Measurements from ENCODE around the gene MYD88. TPM values are rescaled to one million over a fixed set of nuclear protein-coding genes. Genes with fewer than 3 reads are reported as not detected.

The MYD88 gene
- polyA plus RNA-seq, 3 donors = 286 to 427 (median 398) TPM

- no peak for DNase-seq
- Histone ChIP-seq H2AFZ (ENCODE audit: insufficient read depth, low read depth, low read length, poor library complexity, severe bottlenecking) (no peak overlapping the region), H3K9me3 (replicated peaks in 1 of 2; ENCODE audit: control insufficient read depth in 1 of 2, insufficient read depth in 1 of 2, low read length in 2 of 2) (no peaks in the 10 kb centered on the region), H3K9ac (ENCODE audit: insufficient read depth, low read length, poor library complexity, severe bottlenecking) (no peak overlapping the region), H3K27me3 (ENCODE audit: control insufficient read depth in 2 of 2, insufficient read depth in 2 of 2, low read length in 2 of 2) (no peaks in the 10 kb centered on the region), H3K4me1 (ENCODE audit: control insufficient read depth in 1 of 2, insufficient read depth in 2 of 2, low read length in 2 of 2) (peaks cover 35 to 44% of the 10 kb centered on the region in 2 donors), H3K27ac (ENCODE audit: low read depth in 1 of 2, low read length in 2 of 2) (no peak overlapping the region), H3K79me2 (ENCODE audit: insufficient read depth, low read length) (no peaks in the 10 kb centered on the region), H4K20me1 (ENCODE audit: insufficient read depth, low read length) (no peaks in the 10 kb centered on the region), H3K4me3 (replicated peaks in 1 of 3; ENCODE audit: low read depth in 2 of 3, low read length in 3 of 3) (no peak overlapping the region), H3K4me2 (replicated peaks; ENCODE audit: extremely low read depth, low read length, poor library complexity, severe bottlenecking) (no peak overlapping the region), H3K36me3 (replicated peaks in 1 of 2; ENCODE audit: control insufficient read depth in 1 of 2, insufficient read depth in 2 of 2, low read length in 2 of 2) (no peaks in the 10 kb centered on the region)
- intact Hi-C loops (cut with micrococcal nuclease) = loop anchor here in 1 of 2 donors (10.0 kb wide), 1 partner anchor 135 kb away; no protein-coding TSS in a partner anchor
- Mint-ChIP-seq H3K4me1 (peaks cover 42% of the 10 kb centered on the region), H3K9me3 (peaks cover 0 to 9% (median 4%) of the 10 kb centered on the region in 7 donors), H3K27me3 (ENCODE audit: low read depth in 3 of 3) (peaks cover 1 to 6% (median 1%) of the 10 kb centered on the region in 3 donors), H3K36me3 (peaks cover 2 to 5% of the 10 kb centered on the region in 2 donors), H3K27ac (no peak overlapping the region), H3K4me3 (no peak overlapping the region)
- no peak for TF ChIP-seq CTCF (IDR thresholded peaks at IDR 0.05)
- 82% methylated on average over 11 of the region's 17 CpGs for WGBS (ENCODE audit: insufficient coverage)
Measured at GRCh38 chr3:38109580-38110313, 28.7 kb upstream of the MYD88 start.

GRCh38 chr3:38110314-38111050 lies 28.0 kb upstream of the MYD88 start:
- Mint-ChIP-seq H3K27me3 (ENCODE audit: low read depth in 3 of 3) (peaks cover 1 to 9% (median 3%) of the 10 kb centered on the region in 3 donors), H3K4me3 (no peak overlapping the region), H3K4me1 (peaks cover 46% of the 10 kb centered on the region), H3K27ac (peak overlapping the region in 1 of 7 donors; percentile 58), H3K36me3 (peaks cover 2 to 5% of the 10 kb centered on the region in 2 donors), H3K9me3 (peaks cover 0 to 3% (median 3%) of the 10 kb centered on the region in 7 donors)
- no peaks in the 10 kb centered on the region for H4K20me1 ChIP-seq (ENCODE audit: insufficient read depth, low read length)
- H3K4me3 ChIP-seq (replicated peaks in 1 of 3; ENCODE audit: low read depth in 2 of 3, low read length in 3 of 3) = no peak overlapping the region
- no peak overlapping the region for H3K4me2 ChIP-seq (replicated peaks; ENCODE audit: extremely low read depth, low read length, poor library complexity, severe bottlenecking)
- no peaks in the 10 kb centered on the region for H3K9me3 ChIP-seq (replicated peaks in 1 of 2; ENCODE audit: control insufficient read depth in 1 of 2, insufficient read depth in 1 of 2, low read length in 2 of 2)
- no peaks in the 10 kb centered on the region for H3K79me2 ChIP-seq (ENCODE audit: insufficient read depth, low read length)
- peaks cover 35 to 44% of the 10 kb centered on the region in 2 donors for H3K4me1 ChIP-seq (ENCODE audit: control insufficient read depth in 1 of 2, insufficient read depth in 2 of 2, low read length in 2 of 2)
- no peak overlapping the region for H2AFZ ChIP-seq (ENCODE audit: insufficient read depth, low read depth, low read length, poor library complexity, severe bottlenecking)
- DNase-seq = no peak
- H3K27ac ChIP-seq (ENCODE audit: low read depth in 1 of 2, low read length in 2 of 2) = no peak overlapping the region
- no peaks in the 10 kb centered on the region for H3K27me3 ChIP-seq (ENCODE audit: control insufficient read depth in 2 of 2, insufficient read depth in 2 of 2, low read length in 2 of 2)
- intact Hi-C loops (cut with micrococcal nuclease) = loop anchor here in 1 of 2 donors (10.0 kb wide), 1 partner anchor 136 kb away; no protein-coding TSS in a partner anchor
- H3K36me3 ChIP-seq (replicated peaks in 1 of 2; ENCODE audit: control insufficient read depth in 1 of 2, insufficient read depth in 2 of 2, low read length in 2 of 2) = no peaks in the 10 kb centered on the region
- 93% methylated on average over 5 of the region's 6 CpGs for WGBS (ENCODE audit: insufficient coverage)
- no peak for TF ChIP-seq CTCF (IDR thresholded peaks at IDR 0.05)
- H3K9ac ChIP-seq (ENCODE audit: insufficient read depth, low read length, poor library complexity, severe bottlenecking) = no peak overlapping the region

All from CD14-positive monocyte (primary cell).